Hypothalamus (tissue), 51 donors: ENCODE results near the gene P2RY8.
A peak's percentile ranks its signal among the peaks of the same experiment; 100 is the strongest.
"Not testable (repeated sequence)": the region's sequence is repeated elsewhere in the genome, so short reads cannot be mapped to it uniquely, and the experiment has no call there.

Experiments
- DNase-seq, 51 donors: peaks; one replicate each; lab custom pipeline; 2025; lab: John Stamatoyannopoulos, UW

Gene P2RY8

DNA sequence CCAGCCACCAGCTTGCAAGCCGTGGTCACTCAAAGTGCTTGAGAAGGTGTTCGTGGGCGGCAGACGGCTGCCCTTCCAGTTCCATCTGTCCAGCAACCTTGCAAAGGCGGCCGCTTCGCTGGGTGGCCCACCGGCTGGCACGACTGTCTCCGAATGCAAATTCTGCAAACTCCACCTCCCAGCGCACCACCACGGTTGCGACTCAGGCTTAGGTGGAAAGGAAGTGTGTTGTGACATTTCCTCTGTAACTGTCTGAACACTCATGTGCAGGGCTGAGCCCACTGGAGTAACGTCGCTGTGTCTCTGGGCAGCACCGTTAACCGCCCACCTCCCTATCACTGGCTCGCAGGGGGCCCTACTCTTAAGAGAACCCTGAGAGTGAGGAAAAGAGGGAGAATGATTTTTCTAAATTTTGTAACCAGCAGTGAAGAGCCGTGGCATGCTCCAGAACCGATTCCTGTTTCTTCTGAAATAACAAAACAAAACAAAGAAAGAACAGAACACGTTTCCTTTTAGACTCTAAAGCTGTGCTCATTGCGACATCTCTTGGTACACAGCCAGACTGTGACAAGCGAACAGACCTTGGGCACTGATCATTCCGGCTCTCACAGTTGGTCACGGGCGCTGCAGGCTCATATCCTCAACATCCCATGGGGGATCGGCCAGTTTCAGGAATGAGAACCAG, at the start of gene P2RY8:
TSS of gene P2RY8 (minus strand) at position 155 of the 685 bp plus-strand sequence. CDS start 70,627 bp downstream, outside the sequence.
- peak in 8 of 51 donors; percentile 1 to 21 (median 4) for DNase-seq

DNA sequence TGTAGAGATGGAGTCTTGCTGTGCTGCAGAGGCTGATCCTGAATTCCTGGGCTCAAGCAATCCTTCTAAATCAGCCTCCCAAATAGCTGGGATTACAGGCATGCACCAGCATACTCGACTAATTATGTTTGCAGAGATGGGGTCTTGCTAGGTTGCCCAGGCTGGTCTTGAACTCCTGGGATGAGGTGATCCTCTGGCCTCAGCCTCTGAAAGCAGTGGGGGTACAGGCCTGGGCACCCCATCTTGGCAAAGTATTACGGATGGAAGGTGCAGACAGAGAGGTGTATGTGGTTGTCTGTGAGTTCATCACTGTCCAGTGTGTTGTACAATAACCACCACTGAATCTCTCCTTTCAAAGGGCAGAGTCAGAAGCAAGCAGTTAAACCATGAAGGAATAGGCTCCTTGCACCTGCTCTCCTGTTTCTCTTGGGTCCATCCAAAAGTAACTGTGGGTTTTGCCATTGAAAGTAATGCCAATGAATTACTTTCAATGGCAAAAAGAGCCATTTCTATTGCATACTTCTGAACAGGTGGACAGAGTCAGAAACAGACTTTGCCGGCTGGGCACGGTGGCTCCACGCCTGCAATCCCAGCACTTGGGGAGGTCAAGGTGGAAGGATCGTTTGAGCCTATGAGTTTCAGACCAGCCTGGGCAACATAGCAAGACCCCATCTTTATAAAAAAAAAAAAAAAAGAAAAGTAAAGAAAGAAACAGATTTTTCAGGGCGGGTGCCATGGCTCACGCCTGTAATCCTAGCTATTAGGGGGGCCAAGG, 47.4 kb upstream of the P2RY8 start:
- no peak for DNase-seq

- no peak for DNase-seq
Measured at GRCh38 chrX:1582686-1583437, 45.9 kb upstream of the P2RY8 start.

DNA sequence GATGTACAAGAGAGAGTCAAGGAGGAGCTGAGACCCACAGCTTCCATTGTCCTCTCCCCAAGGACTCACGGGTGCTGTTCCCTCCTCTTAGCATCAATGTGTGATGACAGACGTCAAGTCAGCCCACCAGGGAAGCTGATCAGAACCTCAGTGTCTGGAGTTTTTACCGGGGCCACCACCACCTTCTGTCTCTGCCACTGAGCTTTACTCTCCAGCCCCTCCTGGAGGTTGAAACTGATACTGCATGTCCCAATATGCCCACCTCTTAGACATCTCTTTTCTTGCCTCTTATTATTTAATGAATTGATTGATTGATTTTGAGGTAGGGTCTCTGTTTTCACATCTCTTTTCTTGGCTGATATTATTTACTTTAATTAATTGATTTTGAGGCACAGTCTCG, 44.1 kb upstream of the P2RY8 start:
- DNase-seq = peak in 5 of 51 donors; percentile 7 to 21 (median 17)

DNA sequence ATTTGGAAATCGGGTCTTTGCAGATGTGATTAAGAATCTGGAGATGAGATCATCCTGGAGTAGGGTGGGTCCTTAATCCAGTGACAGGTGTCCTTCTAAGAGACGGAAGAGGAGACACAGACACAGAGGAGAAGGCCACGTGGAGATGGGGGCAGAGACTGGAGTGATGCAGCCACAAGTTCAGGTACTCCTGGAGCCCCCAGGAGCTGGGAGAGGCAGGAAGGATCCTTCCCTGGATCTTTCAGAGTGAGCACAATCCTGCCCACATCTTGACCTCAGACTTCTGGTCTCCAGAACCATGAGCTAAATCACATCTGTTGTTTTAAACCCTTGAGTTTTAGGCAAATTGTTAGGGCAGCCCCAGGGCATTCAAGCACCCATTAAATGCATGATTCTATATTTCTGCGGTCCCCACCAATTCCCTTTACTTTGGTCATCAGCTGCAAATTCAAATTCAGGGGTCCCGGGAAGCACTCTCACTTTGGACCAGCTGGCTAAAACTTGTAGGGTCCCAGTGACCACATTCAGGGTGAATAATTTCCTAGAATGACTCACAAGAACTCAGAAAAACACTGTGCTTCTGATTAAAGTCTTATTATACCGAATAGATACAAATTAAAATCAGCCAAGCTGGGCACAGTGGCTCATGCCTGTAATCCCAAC, 41.7 kb upstream of the P2RY8 start:
- no peak for DNase-seq

- no peak for DNase-seq
Measured at GRCh38 chrX:1577845-1578244, 40.9 kb upstream of the P2RY8 start.

DNA sequence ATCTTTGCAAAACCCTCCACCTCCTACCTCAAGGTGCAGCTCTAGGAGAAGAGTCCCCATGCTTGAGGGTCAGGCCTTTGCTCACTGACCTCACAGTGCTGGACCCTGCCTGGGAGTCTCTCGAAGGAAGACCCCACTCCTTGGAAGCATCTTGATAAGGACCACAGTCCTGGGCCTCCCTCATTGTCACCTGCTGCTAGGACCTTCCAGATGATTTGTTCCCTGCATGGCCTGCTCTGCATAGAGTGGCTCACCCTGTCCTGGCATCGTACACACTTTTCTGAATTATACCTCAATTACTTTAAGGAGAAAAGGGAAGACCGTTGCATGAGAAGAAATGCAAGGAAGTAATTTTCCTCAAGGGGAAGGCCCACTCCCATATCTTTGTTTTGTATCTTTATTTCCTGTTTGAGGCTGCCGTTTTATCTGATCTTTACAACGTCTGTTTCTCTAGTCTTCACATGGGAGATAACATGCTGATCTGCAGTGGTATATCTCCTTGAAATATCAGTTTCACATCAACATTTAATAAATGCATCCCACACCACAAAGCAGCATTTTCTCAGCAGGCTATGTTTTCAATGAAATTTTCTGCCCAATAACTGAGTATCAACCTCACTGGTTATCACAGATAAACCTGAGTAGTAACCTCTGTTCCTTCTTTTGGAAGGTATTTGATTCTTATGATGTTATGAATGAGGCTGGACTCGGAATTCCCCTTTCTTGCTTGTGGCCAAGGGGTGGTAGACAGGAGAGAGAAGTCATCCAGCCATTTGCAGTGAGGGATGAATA, 39.4 kb upstream of the P2RY8 start:
- DNase-seq = no peak

GRCh38 chrX:1574181-1574580, 37.2 kb upstream of the P2RY8 start:
- not testable (repeated sequence) for DNase-seq

DNA sequence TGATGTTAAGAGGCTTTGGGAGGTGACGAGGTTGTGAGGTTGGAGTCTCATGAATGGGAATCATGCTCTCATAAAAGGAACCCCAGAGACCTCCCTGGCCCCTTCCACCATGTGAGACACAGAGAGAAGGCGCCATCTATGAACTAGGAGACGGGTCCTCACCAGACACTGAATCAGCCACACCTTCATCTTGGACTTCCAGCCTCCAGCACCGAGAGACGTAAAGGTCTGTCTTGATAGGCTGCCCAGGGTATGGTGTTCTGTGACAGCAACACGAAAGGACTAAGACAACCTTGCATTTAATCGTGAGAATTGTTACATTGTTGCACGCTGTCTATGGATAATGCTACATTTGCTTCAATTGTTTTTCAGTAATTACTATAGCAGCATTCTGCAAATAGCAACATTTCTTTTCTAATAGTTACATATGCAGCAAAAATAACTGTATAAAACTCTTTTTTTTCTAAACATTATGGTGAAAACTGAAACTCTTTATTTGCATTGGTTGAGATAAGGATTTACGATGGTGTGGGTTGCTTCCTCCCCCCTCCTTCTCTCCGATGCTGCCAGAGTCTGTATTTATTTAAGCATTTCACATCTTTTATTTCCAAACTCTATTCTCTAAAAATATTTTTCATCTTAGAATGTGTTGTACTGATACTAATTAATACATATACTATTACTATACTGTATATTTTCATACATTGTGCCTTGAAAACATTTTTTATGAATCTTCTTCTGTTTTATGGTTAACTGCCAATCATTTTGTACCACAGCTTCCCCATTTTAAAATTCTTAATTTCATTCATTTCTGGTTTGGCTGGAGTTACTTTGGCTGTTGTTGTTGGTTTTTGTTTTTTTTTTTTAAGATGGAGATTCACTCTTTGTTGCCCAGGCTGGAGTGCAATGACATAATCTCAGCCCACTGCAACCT, 28.0 kb upstream of the P2RY8 start:
- DNase-seq = no peak

DNA sequence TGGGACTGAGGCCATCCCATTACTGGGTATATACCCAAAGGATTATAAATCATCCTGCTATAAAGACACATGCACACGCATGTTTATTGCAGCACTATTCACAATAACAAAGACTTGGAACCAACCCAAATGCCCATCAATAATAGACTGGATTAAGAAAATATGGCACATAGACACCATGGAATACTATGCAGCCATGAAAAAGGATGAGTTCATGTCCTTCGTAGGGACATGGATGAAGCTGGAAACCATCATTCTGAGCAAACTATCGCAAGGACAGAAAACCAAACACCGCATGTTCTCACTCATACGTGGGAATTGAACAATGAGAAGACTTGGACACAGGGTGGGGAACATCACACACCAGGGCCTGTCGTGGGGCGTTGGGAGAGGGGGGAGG, 27.1 kb upstream of the P2RY8 start:
- not testable (repeated sequence) for DNase-seq

DNA sequence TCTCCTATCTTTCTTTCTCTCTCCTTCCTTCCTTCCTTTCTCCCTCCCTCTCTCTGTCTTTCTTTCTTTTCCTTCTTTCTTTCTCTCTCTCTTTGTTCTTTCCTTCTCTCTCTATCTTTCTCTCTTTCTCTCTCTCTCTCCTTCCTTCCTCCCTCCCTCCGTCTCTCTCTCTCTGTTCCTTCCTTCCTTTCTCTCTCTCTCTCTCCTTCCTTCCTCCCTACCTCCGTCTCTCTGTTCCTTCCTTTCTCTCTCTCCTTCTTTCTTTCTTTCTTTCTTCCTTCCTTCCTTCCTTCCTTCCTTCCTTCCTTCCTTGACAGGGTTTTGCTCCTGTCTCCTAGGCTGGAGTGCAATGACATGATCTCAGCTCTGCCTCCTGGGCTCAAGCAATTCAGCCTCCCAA, 24.2 kb upstream of the P2RY8 start:
- no peak for DNase-seq

- no peak for DNase-seq
Measured at GRCh38 chrX:1558761-1559468, 21.9 kb upstream of the P2RY8 start.

DNA sequence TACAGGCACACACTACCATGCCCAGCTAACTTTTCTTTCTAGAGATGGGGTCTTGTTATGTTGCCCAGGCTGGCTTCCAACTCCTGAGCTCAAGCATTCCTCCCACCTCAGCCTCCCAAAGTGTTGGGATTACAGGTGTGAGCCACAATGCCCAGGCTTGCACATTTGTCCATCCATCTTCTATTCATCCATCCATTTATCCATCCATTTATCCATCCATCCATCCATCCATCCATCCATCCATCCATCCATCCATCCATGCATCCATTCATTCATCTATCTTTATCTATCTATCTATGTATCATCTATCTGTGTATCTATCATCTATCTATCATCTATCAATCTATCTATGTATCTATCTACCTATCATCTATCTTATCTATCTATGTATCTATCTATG, 20.5 kb upstream of the P2RY8 start:
- DNase-seq = not testable (repeated sequence)

GRCh38 chrX:1555370-1555769, 18.4 kb upstream of the P2RY8 start:
- no peak for DNase-seq

DNA sequence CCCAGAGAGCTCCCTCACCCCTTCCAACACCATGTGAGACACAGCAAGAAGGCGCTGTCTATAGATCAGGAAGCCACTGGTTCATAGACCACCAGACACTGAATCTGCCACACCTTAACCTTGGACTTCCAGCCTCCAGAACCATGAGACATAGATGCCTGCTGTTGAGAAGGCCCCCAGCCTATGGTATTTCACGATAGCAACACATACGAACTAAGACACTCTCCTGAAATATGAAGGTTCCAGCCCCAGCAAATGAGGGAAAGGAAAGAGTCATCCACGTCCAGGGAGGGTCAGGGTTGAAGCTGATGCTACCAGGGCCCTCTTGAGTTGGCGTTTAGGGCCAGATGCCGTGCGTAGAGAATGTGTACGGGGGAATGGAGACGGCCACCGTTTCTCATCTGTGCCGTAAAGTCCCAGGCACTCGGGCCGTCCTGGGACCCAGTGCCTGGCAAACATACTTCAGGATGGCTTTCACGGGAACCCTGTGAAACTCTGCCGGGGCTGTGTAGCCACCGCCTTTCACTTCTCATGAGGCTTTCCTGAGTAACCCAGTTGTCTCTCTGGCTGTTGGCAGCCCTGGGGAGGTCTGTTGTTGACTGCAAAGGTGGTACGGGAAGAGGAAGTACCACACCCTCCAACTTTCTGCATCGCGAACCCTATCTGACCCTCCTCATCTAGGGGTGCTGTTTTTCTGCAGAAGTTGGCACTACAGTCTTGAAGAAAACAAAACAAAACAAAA, 17.7 kb upstream of the P2RY8 start:
- DNase-seq = no peak

DNA sequence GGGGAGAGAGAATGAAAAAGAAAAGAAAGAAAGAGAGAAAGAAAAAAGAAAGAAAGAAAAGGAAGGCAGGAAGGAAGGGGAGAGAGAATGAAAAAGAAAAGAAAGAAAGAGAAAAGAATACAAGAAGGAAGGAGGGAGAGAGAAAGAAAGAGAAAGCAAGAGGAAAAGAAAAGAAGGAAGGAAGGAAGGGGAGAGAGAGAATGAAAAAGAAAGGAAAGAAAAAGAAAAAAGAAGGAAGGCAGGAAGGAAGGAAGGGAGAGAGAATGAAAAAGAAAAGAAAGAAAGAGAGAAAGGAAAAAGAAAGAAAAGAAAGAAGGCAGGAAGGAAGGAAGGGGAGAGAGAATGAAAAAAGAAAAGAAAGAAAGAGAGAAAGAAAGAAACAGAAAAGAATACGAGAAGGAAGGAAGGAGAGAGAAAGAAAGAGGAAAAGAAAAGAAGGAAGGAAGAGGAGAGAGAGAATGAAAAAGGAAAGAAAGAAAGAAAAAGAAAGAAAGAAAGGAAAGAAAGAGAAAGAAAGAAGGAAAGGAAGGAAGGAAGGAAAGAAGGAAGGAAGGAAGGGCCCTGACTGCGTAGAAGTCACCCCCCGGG, 15.1 kb upstream of the P2RY8 start:
- no peak for DNase-seq

DNA sequence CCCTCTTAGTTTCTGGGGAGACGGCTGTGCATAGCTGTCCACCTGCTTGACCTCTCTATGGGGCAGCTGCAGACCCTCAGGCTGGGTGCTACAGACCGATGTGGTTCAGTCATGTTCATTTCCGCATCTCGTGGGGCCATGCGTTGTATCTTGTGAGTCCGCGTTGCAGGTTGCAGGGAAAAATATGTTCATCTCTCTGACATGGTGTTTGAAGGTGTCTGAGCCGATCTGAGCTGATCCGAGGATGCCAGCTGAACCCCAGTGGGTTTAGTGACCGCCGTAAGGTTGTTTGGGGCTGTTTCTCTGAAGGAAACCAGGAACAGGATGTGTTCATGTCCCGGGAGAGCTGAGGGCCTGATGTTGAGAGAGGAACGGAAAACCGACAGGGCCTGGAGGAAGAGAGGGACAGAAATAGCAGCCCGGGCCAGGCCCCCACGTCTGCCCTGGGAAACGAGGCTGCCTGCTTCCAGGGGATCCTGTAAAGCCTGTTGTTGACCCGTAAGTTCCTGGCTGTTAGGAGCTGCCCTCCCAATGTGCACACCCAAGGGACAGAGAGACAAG, 9.8 kb upstream of the P2RY8 start:
- DNase-seq = no peak
